Thyroid gland (tissue), 4 donors: Measurements from ENCODE around the gene LRRC36. TPM values are rescaled to one million over a fixed set of nuclear protein-coding genes. Genes with fewer than 3 reads are reported as not detected.

Experiments used
- DNase-seq, 2 donors: peaks; one replicate each; pipeline ENCODE4 v3.0.0-alpha.2; 2019
- H3K27ac ChIP-seq, 3 donors: fragments of 200-600 bp; sonication (generic); 1 replicate in 2 of 3; 2 replicates in 1 of 3; pipeline ENCODE4 v1.5.1; 2016 to 2019; ENCODE audit warnings: mild to moderate bottlenecking in 1 of 3, moderate library complexity in 1 of 3
- H3K27me3 ChIP-seq: fragments of 200-600 bp; sonication (generic); one replicate; pipeline ENCODE4 v1.5.1; 2019
- H3K36me3 ChIP-seq, 2 donors: fragments of 200-600 bp; sonication (generic); one replicate each; pipeline ENCODE4 v1.5.1; 2016 to 2019
- H3K4me1 ChIP-seq, 2 donors: fragments of 200-600 bp; sonication (generic); one replicate each; pipeline ENCODE4 v1.5.1; 2017 to 2019
- H3K4me3 ChIP-seq, 3 donors: fragments of 200-600 bp; sonication (generic); replicated peaks in 1 of 3; 1 replicate in 2 of 3; 2 replicates in 1 of 3; pipeline ENCODE4 v1.5.1; 2016; ENCODE audit warnings: mild to moderate bottlenecking in 1 of 3
- H3K9me3 ChIP-seq: fragments of 200-600 bp; sonication (generic); one replicate; pipeline ENCODE4 v1.5.1; 2017
- POLR2A ChIP-seq, 2 donors: fragments of 450-650 bp; IDR thresholded peaks; one replicate each; pipeline ENCODE4 v1.6.1; 2017; ENCODE audit warnings: antibody characterized with exemption in 2 of 2, mild to moderate bottlenecking in 2 of 2, moderate library complexity in 1 of 2
- WGBS, 2 donors: methylation state at CpG; one replicate each; pipeline ENCODE4 v1.1.5; 2017; 5-methylcytosine and 5-hydroxymethylcytosine counted together
- intact Hi-C: fragments of 100-400 bp; cut with DNase I; formaldehyde crosslinking; loops from one replicate; pipeline ENCODE4 v1.15.1; 2023
- total RNA-seq, 4 donors: library from RNA; depleted of rRNA; stranded (reverse); fragments of >200 nt; gene quantifications; one replicate each; pipeline ENCODE4 v1.2.3, GENCODE V29; 2016
- TF ChIP-seq, protein P1 (sequence below), 6 experiments: fragments of 200-600 bp in 3 of 6; fragments of 450-650 bp in 3 of 6; sonication (generic) in 3 of 6; IDR thresholded peaks; one replicate each; pipeline ENCODE4 v1.5.1; 2016 to 2019; ENCODE audit warnings: antibody characterized with exemption in 6 of 6, mild to moderate bottlenecking in 2 of 6, inconsistent platforms in 1 of 6, moderate library complexity in 1 of 6

LRRC36 gene
- total RNA-seq, 4 donors from 2014 or later: 0.22 TPM; not detected in 3

DNA sequence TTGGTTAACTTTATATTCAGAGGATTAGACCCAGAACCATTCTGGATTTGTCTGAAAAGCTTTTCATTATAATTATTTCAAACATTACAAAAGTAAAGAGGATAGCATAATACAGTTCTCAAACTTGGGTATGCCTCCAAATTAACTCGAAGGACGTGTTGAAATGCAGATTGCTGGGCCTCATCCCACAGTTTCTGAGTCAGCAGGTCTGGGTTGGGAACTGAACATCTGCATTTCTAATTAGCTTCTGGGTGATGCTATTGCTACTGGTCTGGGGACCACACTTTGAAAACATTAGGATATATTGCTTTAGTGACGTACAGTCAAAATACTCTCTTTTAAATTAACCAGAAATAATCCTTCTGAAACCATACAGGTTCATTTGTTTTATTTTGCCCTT, 56.7 kb downstream of the LRRC36 start:
- TF ChIP-seq POLR2A (IDR thresholded peaks at IDR 0.05): no peak
- TF ChIP-seq, protein P1, sequence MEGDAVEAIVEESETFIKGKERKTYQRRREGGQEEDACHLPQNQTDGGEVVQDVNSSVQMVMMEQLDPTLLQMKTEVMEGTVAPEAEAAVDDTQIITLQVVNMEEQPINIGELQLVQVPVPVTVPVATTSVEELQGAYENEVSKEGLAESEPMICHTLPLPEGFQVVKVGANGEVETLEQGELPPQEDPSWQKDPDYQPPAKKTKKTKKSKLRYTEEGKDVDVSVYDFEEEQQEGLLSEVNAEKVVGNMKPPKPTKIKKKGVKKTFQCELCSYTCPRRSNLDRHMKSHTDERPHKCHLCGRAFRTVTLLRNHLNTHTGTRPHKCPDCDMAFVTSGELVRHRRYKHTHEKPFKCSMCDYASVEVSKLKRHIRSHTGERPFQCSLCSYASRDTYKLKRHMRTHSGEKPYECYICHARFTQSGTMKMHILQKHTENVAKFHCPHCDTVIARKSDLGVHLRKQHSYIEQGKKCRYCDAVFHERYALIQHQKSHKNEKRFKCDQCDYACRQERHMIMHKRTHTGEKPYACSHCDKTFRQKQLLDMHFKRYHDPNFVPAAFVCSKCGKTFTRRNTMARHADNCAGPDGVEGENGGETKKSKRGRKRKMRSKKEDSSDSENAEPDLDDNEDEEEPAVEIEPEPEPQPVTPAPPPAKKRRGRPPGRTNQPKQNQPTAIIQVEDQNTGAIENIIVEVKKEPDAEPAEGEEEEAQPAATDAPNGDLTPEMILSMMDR (IDR thresholded peaks at IDR 0.05): no peak
- no peak overlapping the region for H3K27ac ChIP-seq
- H3K36me3 ChIP-seq: no peaks in the 10 kb centered on the region
- no peak overlapping the region for H3K4me3 ChIP-seq
- H3K4me1 ChIP-seq: no peaks in the 10 kb centered on the region
- no peak for DNase-seq
- H3K27me3 ChIP-seq: no peaks in the 10 kb centered on the region
- intact Hi-C loops: no loop called here
- WGBS, 2 donors: 92 to 100% methylated on average over 3 of the region's 3 CpGs
- H3K9me3 ChIP-seq: no peaks in the 10 kb centered on the region

DNA sequence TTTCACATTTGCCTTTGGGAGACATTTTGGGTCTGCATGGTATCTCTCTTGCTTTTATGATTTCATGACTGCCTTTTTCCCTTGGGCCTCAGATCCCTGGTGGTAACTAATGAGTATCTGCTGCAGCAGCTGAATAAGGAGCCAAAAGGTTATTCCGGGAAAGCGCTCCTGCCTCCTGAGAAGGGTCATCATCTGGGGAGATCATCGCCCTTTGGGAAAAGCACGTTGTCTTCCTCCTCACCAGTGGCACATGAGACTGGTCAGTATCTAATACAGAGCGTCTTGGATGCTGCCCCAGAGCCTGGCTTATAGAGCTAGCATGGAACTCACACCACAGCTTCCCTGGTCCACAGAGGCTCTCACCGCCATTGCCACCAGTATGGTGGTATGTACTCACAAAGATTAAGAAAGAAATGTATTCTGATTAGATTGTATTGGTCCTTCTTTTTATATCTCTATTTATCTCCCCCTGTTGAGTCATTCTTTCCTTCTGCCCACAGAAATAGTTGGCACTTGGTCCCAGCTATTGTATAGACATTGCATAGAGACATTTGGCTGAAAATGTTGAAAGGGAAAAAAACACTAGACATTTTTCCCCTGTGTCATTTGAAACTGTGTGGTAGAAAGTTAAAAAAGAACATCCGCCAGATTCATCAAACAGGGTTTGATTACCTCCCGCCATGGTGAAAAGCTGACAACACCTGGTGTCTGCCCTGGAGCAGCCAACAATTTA, 58.3 kb downstream of the LRRC36 start:
- DNase-seq: no peak
- H3K27me3 ChIP-seq: no peaks in the 10 kb centered on the region
- H3K27ac ChIP-seq: no peak overlapping the region
- intact Hi-C loops: no loop called here
- H3K9me3 ChIP-seq: no peaks in the 10 kb centered on the region
- 86 to 91% methylated on average over 8 of the region's 8 CpGs for WGBS, 2 donors
- H3K4me3 ChIP-seq: no peak overlapping the region
- TF ChIP-seq, protein P1 (IDR thresholded peaks at IDR 0.05): no peak
- TF ChIP-seq POLR2A (IDR thresholded peaks at IDR 0.05): no peak
- H3K36me3 ChIP-seq: no peaks in the 10 kb centered on the region
- no peaks in the 10 kb centered on the region for H3K4me1 ChIP-seq

DNA sequence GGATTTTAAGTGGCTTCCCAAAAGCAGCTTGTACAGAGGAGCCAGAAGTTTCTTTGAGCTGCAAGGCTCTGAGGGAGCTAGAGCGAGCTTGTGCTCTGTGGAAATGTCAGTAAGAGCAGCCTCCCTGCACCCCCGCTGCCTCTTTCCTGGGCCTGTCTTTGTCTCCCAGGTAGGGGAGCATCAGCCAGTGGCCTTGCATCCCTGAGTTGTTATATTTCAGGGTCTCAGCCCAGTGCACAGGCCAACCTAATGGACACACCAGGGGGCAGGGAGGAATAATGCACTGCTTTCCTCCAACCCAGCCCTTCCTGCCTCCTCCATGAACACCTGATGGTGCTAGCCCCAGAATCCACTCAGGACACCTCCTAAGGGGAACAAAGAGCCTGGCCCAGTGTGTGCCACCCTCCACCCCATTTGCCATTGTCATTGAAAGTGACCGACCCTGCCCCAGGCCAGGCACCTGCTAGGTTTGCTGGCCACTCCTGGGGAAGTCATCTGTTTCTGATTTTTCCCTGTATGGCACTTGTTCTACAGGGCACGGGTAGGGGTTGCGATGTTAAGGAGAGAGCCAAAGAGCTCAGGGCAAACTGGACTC, 60.3 kb downstream of the LRRC36 start:
- intact Hi-C loops: no loop called here
- no peak for DNase-seq
- no peaks in the 10 kb centered on the region for H3K36me3 ChIP-seq
- no peak overlapping the region for H3K4me3 ChIP-seq
- H3K27ac ChIP-seq: no peak overlapping the region
- TF ChIP-seq, protein P1 (IDR thresholded peaks at IDR 0.05): no peak
- no peak for TF ChIP-seq POLR2A (IDR thresholded peaks at IDR 0.05)
- 87 to 100% methylated on average over 2 to 5 of the region's 5 CpGs for WGBS, 2 donors
- no peaks in the 10 kb centered on the region for H3K27me3 ChIP-seq
- H3K9me3 ChIP-seq: no peaks in the 10 kb centered on the region
- peaks cover 0 to 4% of the 10 kb centered on the region in 2 donors for H3K4me1 ChIP-seq

DNA sequence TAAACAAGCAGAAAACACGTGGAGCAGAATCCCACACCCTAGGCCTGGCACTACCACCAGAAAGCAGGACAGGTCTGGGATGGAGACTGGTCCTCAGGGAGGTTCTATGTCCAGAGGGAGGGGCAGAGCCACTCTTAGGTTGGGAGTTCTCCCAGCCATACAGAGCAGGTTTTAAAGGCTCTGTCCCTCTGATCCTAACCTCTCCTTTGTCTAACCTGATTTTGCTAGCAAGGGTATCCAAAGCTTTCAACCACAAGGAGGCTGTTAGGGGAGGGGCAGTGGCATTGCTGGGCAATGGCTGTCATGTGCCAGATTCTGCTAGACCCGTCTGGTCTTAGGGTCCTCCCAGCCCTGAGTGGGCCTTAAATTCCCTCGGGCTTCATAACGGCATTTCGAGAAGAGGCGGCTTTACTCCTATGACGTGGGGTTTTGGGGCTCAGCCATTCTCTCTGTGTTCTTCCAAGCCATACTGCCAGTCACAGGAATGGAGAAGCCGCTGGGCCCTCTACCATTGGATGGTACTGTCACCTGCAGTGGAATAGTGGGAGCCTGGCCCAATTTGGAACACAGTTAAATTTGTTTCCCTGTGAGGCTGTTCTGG, 61.0 kb downstream of the LRRC36 start:
- H3K9me3 ChIP-seq: no peaks in the 10 kb centered on the region
- 89 to 95% methylated on average over 5 to 8 of the region's 8 CpGs for WGBS, 2 donors
- TF ChIP-seq POLR2A (IDR thresholded peaks at IDR 0.05): no peak
- no peak overlapping the region for H3K27ac ChIP-seq
- peaks cover 0 to 10% of the 10 kb centered on the region in 2 donors for H3K4me1 ChIP-seq
- intact Hi-C loops: no loop called here
- no peak for DNase-seq
- no peaks in the 10 kb centered on the region for H3K36me3 ChIP-seq
- no peaks in the 10 kb centered on the region for H3K27me3 ChIP-seq
- no peak overlapping the region for H3K4me3 ChIP-seq

DNA sequence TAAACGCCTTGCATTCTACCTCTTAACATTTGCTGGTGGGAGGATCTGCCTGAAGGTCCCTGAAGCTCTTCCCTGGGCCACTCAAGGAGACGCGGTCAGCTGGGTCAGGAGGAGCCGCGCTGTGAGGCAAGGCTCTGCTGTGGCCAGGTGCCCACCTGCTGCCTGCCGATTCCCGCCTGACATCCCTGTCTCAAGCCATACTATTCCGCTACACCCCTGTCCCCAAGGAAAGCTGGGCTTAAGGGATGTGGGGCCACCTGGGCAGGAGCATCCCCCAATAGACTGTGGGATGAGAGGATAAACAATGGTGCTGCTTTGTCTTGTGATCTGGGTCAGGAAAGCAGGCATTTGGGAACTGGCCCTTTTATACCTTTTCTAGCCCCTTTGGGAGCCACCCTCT, 61.6 kb downstream of the LRRC36 start:
- Histone ChIP-seq H3K4me1 (peaks cover 4 to 16% of the 10 kb centered on the region in 2 donors), H3K27me3 (no peaks in the 10 kb centered on the region), H3K4me3 (no peak overlapping the region), H3K36me3 (no peaks in the 10 kb centered on the region), H3K27ac (no peak overlapping the region), H3K9me3 (no peaks in the 10 kb centered on the region)
- DNase-seq: no peak
- TF ChIP-seq POLR2A (IDR thresholded peaks at IDR 0.05): no peak
- TF ChIP-seq, protein P1 (IDR thresholded peaks at IDR 0.05): no peak
- 60 to 66% methylated on average over 8 of the region's 8 CpGs for WGBS, 2 donors
- intact Hi-C loops: no loop called here
